Mesenteric fat pad (tissue), 1 donor: Measurements from ENCODE around the gene PANK4. TPM values are rescaled to one million over a fixed set of nuclear protein-coding genes. Genes with fewer than 3 reads are reported as not detected.
"Not testable (repeated sequence)": the region's sequence is repeated elsewhere in the genome, so short reads cannot be mapped to it uniquely, and the experiment has no call there.

ENCODE experiments used
- DNase-seq: peaks from one replicate; pipeline ENCODE4 v3.0.0-alpha.2; 2020; ENCODE audit warnings: low spot score
- long read RNA-seq: library from polyadenylated mRNA; unstranded; transcript quantifications from one replicate; pipeline ENCODE4 v2.0.0, GENCODE V29; 2020
- total RNA-seq: library from RNA; stranded (reverse); fragmentation: NEBNext Ultra II Directional; extraction: Animal tissue kit (Norgen Biotek cat#: 25700); gene quantifications from one replicate; pipeline ENCODE4 v1.2.1, GENCODE V29; 2021
- donor health status: DM: yes; HTN: yes; CAD: no.

Gene PANK4
- 23.0 TPM for total RNA-seq
- long read RNA-seq, transcript PANK4-201 (19 exons, 2,677 nt): major isoform, 14 of 24 reads
- long read RNA-seq, partial matches to known transcripts: 4 of 24 reads
- long read RNA-seq, other reads (novel, unspliced or antisense): 6 of 24 reads

GRCh38 chr1:2525920-2526823 is at the start of gene PANK4:
TSS of gene PANK4 (minus strand) at chr1:2526596. CDS start at chr1:2526587, 9 bp downstream.
- DNase-seq: peak; percentile 96

DNA sequence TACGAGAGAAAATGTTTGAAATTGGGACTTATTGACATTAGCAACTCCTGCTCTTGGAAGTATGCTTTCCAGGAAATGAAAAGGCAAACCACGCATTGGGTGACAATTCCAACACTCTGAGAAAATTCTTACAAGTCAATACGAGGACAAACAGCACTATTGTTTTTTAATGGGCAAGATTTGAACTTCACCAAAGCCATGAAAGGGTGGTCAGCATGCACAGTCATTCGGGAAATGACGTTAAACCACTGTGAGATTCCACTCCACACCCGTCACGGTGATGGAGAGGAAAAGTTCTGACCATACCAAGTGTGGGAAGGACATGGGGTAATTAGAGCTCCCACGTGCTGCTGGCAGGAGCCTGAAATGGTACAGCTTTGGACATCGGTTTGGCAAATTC is 48.0 kb upstream of the PANK4 start:
- no peak for DNase-seq

DNA sequence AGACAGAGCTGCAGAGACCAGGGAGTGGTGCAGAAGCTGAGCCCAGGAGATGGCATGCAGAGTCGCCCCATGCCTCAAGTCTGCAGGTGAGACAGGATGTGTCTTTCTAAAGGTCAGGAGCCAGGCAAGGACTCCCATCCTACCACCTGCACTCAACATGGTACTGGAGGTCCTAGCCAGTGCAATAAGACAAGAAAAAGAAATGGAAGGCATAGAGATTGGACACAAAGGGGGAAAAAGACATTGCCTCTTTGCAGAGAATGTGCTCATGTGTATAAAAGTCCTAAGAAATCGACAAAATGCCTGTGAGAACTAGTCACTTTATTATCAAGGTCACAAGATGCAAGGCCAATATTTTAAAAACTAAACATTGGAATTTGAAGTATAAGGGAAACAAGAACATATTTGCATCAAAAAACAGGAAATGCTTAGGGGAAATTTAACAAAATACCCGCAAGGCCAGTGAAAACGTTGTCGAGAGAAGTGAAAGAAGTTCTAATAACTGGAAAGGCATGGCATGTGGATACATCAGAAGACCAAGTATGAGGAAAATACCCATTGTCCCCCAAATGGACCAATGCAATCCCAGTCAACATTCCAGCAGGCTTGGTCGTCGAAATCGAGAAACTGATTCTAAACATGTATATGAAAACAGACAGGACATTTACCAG is 47.0 kb upstream of the PANK4 start:
- DNase-seq: no peak

- no peak for DNase-seq
Measured at GRCh38 chr1:2571348-2571747, 45.0 kb upstream of the PANK4 start.

DNA sequence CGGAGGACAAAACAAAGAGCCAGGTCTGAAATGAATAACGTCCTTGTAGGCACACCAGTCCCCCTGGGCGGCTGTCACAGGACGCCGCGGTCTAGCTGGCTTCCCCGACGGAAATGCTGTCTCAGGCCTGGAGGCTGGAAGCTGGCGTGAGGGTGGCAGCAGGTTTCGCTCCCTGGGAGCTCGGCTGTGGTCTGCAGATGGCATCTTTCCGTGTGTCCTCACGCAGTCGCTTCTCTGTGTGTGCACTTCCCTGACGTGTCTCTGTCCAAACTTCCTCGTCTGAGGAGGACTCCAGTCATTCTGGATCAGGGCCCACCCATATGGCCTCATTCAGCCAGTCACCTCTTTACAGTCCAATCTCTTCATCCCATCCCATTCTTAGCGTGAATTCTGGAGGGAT is 43.9 kb upstream of the PANK4 start:
- DNase-seq: no peak

DNA sequence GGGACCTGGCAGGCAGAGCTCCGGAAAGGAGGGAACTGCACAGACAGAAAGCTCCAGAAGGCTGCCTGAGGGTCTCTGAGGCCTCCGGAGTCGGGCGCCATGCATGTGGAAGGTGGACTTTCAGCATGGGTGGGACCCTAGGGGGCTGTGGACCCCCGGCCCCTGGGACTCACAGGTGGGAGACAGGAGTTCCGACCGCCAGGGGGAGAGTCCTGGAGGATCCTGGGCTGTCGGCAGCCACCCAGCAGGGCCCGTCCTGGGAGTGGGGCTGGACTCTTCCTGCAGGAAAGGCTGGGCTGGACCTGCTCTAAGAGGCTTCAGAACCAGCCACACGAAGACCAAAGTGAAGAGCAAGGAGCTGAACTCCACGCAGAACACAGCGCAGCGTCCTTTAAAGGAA is 43.3 kb upstream of the PANK4 start:
- DNase-seq: not testable (repeated sequence)

DNA sequence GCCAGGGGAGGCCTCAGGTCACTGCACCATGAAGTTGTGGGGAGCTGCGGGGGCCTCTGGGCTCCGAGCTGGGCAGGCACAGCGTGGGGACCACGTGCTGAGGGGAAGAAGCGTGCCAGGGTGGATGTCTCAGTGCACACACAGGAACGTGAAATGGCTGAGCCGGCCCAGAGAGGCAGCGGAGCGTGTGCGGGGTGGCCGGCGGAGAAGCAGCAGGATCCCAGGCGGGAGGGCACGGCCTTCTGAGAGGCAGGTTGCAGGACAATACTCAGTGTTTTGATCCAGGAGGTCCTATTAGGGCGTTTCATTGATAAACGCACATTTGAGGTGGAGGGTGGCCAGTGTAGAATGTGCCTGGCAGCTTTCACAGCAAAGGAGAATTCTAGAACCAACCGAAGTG is 42.7 kb upstream of the PANK4 start:
- no peak for DNase-seq

GRCh38 chr1:2568187-2568816 is 41.9 kb upstream of the PANK4 start:
- DNase-seq: not testable (repeated sequence)

GRCh38 chr1:2567083-2567679 is 40.8 kb upstream of the PANK4 start:
- no peak for DNase-seq

DNA sequence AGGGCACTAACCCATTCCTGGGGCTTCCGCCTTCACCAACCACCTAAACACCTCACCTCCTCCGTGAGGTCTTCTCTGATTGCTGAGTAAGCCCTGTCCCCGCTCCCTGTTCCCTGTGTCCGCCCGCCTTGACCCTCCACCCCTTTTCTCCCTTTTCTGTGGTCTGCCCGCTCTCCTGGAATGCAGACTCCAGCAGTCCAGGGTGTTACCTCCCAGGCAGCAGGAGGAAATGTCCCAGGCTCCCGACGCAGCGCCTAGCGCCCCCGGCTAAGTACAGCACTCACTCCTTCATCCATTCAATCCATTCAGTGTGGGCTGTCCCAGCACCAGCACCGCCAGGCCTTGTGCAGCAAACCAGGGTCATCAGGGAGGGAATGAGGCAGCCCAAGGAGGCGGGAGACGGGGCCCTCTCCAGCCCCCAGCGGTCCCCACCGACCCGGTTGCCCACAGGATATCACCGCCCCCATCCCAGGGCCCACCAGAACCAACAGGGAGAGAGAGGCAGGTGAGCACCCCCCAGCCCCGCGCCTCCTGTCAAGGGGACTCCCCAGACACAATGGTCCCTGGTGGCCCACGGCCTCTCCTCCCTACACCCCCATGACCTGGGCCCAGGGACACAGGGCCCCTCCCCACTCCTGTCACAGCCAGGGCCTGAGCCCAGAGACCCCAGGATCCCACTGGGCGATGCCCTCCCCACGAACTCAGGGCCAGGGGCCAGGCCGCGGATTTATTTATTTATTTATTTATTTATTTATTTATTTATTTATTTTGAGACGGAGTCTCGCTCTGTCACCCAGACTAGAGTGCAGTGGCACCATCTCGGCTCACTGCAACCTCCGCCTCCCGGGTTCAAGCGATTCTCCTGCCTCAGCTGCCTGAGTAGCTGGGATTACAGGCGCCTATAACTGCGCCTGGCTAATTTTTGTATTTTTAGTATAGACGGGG is 40.0 kb upstream of the PANK4 start:
- no peak for DNase-seq

DNA sequence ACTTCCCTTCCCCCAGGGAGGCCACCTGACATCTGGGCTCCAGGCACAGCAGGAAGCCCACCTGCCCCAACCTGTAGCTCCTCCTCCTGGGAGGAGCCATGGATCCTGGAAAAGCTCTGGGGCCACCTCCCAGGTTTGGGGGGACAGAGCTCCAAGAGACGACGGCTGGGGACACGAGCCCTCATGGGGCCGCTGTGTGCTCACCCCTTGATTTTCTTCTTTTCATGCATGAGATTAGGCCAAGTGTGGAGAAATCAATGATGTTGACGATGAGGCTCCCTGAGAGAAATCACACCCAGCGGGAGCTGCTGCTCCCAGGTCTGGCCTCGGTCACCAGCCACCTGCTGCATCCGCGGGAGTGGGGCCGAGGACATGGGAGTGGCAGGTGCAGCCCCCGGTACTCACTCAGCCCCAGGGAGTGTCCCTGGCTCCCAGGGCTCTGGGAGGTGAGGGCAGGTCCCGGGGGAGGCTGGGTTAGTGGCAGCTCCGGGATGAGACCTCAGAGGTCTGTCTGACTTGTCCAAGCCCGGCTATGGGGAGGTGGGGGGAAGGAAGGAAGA is 38.5 kb upstream of the PANK4 start:
- no peak for DNase-seq

- DNase-seq: no peak
Measured at GRCh38 chr1:2564006-2564814, 37.8 kb upstream of the PANK4 start.

DNA sequence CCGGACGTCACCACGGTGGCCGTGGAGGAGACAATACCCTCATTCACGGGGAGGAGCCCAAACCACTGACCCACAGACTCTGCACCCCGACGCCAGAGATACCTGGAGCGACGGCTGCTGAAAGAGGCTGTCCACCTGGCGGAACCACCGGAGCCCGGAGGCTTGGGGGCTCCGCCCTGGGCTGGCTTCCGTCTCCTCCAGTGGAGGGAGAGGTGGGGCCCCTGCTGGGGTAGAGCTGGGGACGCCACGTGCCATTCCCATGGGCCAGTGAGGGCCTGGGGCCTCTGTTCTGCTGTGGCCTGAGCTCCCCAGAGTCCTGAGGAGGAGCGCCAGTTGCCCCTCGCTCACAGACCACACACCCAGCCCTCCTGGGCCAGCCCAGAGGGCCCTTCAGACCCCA is 36.8 kb upstream of the PANK4 start:
- DNase-seq: no peak

GRCh38 chr1:2561898-2562895 is 35.8 kb upstream of the PANK4 start:
- DNase-seq: no peak

DNA sequence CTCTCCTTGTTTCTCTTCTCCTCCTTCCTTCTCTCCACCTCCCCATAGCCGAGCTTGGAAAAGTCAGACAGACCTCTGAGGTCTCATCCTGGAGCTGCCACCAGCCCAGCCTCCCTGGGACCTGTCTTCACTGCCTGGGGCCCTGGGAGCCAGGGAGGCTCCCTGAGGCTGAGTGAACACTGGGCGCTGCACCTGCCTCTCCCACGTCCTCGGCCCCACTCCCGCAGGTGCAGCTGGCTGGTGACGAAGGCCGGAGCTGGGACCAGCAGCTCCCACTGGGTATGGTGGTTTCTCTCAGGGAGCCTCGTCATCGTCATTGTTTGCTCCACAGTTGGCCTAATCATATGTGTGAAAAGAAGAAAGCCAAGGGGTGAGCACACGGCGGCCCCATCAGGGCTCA is 35.0 kb upstream of the PANK4 start:
- no peak for DNase-seq

DNA sequence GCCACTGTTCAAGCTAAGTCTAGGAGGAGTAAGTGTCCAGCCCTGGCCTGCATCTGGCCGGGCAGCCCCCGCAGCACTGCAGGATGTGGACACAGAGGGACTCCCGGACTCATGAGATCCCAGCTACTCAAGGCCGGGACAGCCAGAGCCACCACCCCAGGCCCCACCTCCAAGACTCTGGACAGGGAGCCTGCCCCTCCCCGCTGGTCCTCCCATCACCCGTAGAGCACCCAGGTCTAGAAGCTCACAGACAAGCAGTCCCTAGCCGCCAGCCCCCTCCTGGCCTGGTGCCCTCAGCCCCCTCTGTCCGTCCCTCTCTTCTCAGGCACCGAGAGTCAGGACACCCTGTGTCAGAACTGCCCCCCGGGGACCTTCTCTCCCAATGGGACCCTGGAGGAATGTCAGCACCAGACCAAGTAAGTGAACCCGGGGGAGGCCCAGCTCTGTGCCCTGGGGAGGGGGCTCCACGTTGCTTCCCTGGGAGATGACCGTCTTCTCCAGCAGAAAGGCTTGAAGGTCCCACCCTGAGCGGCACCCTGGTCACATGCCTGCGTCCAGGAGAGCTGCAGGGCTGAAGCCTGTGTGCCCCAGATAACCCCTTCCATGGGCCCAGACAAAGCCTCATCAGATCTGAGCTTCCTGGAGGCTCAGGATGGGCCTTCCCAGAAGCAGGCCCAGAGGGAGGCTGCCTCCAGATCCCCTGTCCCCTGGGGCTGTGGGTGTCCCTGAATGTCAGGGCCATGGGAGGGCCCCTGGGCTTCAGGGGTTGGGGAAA is 34.1 kb upstream of the PANK4 start:
- DNase-seq: no peak
